Measurements from ENCODE around the gene MYO16.
A peak's percentile ranks its signal among the peaks of the same experiment; 100 is the strongest.

The MYO16 gene

DNA sequence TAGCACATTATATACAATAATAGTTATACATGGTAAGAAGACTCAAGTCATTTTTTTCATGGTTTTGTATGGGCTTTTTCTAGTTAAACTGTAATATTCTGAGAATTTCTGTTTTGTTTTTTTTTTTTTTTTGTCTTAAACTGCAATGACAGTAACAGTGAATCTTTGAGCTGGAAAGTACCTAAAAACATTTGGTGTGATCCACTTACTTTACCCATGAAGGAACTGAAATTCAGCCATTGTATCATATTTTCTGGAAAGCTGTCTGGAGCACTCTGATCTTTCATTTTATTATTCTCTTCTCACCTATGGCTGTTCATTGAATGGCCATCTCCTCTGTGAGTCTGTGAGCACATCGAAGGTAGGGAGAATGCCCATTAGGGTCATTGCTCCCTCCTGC lies 37.8 kb downstream of the MYO16 start:
- DNase-seq = no peak

DNA sequence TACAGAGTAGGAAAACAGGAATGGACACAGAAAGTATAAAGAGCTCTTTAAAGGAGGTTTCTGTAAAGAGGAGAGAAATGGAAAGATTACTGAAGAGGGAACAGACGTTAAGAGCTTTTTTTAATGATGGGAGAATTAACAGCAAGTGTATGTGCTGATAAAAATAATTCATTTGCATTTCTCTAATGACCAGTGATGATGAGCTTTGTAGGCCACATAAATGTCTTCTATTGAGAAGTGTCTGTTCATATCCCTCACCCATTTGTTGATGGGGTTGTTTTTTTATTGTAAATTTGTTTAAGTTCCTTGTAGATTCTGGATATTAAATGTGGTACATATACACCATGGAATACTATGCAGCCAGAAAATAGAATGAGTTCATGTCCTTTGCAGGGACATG lies 40.0 kb downstream of the MYO16 start:
- no peak for DNase-seq

GRCh38 chr13:108674346-108674745 lies 44.9 kb downstream of the MYO16 start:
- DNase-seq = no peak

DNA sequence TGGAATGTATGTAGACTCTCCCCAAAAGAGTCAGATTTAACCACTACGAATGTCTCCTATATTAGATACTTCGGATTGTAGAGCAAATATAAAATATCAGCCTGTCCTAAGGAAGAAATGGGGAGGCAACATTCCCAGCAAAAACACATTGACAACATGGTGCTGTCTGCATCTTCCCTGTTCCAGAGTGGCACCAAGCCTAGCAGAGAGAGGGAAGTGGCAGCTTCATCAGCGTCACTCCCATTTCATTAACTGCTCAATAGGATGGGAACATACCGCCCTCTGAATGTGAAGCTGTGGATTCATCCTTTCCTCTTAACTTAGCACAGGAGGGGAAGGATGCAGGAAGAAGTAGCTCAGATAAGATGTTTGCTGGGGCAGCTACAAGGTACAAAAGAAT lies 45.4 kb downstream of the MYO16 start:
- DNase-seq = no peak

DNA sequence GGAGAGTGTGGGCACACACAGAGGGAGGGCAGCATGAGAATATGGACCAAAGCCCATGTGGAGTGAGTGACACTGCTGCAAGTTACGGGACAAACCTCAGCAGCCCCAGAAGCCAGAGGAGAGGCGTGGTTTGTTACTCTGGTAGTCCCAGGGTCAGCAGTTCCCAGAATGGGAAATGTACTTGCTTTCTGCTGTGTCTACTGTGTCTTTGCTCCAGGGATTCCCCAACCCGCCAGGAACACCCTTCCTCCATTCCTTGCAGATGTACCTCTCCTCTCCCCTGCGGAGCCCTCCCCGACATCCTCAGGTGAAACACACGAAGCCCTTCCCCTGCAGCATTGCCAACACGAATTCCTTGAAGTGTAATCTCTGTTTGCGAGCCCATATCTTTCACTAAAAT lies 47.2 kb downstream of the MYO16 start:
- no peak for DNase-seq

- DNase-seq = no peak
Observed at GRCh38 chr13:108677806-108678205, 48.4 kb downstream of the MYO16 start.

- peak; percentile 48 for DNase-seq
Observed at GRCh38 chr13:108680011-108680410, 50.6 kb downstream of the MYO16 start.

- no peak for DNase-seq
Observed at GRCh38 chr13:108681986-108682575, 52.7 kb downstream of the MYO16 start.

DNA sequence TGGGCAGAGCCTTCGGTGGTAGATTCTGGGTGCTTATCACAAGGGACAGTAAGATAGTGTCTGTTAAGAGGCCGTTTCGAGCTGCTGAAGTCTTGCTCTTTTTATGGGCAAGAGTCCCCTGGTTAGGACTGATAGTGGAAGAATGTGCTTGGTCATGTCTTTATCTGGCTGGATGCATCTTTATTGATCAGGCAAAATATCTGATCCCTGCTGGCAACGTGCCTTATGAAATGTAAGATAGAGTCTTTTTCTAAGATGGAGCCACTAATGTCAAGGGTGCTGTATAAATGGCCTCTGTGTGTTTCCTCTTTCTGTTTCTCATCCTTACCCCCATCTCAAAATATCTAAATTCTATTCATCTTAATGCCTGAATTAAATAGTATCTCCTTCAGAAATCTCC lies 53.3 kb downstream of the MYO16 start:
- no peak for DNase-seq

GRCh38 chr13:108686027-108686426 lies 56.6 kb downstream of the MYO16 start:
- DNase-seq = no peak

- DNase-seq = no peak
Observed at GRCh38 chr13:108690726-108691125, 61.3 kb downstream of the MYO16 start.

DNA sequence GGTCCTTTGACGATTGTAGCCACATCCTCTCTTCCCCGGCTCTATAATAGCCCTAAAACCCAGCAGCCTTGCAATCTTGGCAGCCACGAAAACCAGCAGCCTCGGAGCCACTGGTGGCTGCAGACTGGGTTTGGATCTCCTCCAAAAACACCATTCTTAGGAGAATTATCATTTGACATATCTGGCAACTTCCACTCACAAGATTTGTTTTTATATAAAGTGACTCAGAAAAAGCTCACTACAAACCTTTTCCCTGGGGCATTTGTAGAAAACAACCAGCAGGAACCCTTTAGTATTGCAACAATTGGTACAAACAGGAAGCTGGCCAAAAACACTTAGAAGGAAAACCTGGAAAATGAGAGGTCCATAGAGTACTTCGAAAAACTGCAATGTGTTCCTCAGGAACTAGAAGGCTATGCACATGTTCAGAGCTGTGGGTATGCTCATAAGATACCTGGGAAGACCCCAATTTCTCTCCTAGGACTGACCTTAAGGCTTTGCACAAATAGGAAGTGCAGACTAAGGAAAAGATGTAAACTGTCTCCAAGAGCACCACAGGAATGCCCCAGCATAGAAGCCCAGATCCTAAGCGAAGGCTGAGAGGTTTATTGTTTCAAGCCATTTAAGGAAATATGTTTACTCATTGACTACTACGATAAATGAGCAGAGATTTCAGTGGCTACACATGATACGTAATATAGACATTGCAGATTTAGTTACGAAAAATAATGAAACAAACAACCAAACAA lies 71.2 kb downstream of the MYO16 start:
- no peak for DNase-seq

DNA sequence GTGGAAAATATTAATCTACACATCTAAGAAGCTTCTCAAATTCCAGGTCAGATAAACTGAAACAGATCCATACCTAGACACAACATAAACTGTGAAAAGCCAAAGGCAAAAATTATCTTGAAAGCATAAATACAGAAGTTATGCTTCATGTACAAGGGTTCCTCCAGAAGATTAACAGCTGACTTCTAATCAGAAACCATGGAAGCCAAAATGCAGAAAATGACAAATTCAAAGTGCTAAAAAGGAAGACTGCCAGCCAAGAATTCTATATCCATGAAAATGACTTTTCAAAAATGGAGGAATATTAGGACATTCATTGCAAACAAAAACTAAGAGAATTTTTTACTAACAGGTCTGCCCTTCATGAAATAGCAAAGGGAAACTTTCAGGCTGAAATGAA lies 72.8 kb downstream of the MYO16 start:
- DNase-seq = no peak

GRCh38 chr13:108705031-108705430 lies 75.6 kb downstream of the MYO16 start:
- no peak for DNase-seq

DNA sequence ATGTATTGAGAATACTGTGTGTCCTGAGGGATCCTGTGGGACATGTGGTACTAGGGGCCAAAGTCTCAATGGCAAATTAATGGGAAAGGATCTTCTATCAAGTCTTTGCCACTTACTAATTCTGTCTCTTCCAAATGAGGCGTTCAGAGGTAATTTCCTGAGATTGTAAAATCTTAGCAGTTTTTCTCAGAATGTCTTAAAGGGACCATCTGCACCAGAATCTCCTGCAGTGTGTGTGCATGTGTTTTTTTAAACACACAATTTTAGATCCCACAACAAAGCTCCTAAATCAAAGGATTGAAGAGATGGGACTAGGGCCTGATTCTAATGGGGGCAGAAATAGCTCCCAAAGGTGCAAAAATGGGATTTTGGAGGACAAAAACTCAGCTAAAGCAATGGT lies 78.2 kb downstream of the MYO16 start:
- no peak for DNase-seq

GRCh38 chr13:108708921-108709320 lies 79.5 kb downstream of the MYO16 start:
- DNase-seq = no peak

GRCh38 chr13:108711386-108711785 lies 82.0 kb downstream of the MYO16 start:
- no peak for DNase-seq

DNA sequence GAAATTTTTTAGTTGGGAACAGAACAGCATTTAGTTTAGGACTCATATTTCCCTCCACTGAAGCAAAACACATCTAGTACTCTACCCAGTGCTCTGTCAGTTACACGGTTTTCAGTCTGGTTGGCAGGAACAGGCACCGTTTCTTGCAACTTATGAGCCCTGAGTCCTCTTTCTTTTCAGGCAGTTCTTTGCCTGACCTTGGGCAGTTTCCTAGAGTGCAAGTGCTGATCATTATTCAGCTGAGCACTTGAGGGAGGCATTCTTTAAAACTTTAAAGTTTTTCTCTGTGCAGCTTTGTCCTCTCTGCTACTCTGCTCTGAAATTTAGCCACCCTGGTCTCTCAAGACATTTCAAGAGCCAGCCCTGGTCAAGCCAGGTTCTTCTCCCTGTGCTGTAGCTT lies 96.1 kb downstream of the MYO16 start:
- DNase-seq = no peak

DNA sequence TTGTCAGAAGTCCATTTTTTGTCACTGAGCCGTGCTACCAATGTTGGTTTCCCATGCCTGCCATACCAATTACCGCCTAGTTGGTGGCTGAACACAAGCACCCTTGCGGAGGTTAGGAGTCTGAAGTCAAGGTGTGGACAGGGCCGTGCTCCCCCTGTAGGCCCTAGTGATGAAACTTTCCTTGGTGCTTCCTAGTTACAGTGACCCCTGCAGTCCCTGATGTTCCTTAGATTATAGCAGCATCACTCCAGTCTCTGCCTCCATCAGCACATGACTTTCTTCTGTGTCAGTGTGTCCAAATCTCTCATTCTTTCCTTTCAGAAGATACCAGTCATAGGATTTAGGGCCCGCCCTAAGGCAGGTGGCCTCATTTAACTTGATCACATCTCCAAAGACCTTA lies 99.0 kb downstream of the MYO16 start:
- no peak for DNase-seq

DNA sequence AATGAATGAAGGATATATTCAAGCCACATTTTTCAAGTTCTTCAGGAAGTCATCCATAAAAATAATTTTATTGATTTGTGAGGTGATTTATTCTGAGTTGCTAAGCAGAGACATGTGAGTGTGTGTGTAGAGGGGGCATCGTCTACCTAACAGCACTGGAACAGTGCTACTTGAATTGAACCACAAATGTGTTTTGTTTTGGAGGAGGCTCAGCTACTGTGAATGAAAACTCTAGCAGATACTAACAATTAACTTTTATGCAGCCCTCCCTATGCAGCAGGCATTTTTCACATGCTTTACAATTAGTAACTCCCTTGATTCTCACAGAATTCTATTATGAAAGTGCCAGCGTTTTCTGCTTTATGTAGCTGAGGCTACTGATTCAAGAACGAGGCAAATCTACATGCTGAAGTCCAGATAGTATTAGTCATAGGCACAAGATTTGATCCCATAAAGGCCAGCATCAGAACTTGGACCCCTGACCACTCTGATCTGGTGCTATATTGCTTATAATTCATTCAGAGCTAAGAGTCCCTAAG lies 103.7 kb downstream of the MYO16 start:
- DNase-seq = no peak

DNA sequence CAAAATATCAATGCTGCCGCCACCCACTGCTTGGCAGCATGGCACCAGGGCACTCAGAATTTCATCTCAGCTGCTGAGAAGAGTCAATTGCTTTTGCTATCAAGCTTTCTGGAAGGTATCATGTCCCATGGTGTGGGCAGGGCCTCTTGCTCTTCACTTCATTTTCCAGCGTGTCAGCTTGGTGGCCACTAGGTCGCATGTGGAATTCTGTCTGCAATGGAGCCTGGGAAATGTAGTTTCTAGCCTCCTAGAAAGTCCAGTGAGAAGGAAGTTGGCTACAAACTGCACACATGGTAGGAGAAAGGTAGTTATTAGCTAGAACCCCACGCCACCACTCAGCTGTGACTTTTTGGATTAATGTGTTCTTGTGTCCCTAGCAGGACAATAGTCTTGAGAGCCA lies 105.3 kb downstream of the MYO16 start:
- DNase-seq = no peak

DNA sequence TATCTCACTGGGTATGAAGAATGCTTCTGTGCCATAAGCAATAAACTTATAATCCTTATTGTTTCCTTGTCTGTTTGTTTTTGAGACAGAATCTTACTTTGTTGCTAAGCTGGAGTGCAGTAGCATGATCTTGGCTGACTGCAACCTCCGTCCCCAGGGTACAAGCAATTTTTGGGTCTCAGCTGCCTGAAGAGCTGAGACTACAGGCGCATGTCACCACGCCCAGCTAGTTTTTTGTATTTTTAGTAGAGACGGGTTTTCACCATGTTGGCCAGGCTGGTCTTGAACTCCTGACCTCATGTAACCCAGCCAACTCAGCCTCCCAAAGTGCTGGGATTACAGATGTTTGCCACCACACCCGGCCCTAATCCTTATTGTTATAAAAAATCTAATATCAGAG lies 112.5 kb downstream of the MYO16 start:
- peak; percentile 57 for DNase-seq

- no peak for DNase-seq
Observed at GRCh38 chr13:108742701-108743451, 113.5 kb downstream of the MYO16 start.

DNA sequence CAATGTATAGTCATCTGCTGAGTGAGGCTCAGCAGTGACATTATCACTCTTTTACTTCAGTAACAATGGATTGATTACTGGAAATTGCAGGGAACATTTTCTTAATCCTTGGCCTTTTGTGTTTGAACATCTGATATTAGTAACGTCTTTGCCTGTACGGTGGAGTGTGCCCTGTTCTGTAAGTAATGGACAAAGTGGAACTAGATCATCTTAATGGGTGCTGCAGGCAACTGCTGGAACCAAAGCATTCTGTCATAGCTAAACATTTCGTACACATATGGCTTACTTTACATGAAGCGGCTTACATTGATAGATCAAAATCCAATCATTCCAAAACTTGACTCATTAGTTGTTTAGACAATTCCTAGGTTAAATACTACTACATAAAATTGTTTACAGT lies 114.1 kb downstream of the MYO16 start:
- DNase-seq = no peak
